Kidney epithelial cell (primary cell): ENCODE results near the gene STC2. TPM values are rescaled to one million over a fixed set of nuclear protein-coding genes. Genes with fewer than 3 reads are reported as not detected.

ENCODE experiments used
- DNase-seq: peaks from one replicate; pipeline ENCODE4 v3.0.0-alpha.2; 2010; ENCODE audit warnings: low read depth
- H3K27me3 ChIP-seq: 2 replicates; pipeline ENCODE4 v1.6.0; 2011; ENCODE audit warnings: low read length; ENCODE audit not compliant: control insufficient read depth, insufficient read depth
- H3K36me3 ChIP-seq: 2 replicates; pipeline ENCODE4 v1.5.1; 2011; ENCODE audit warnings: low read length; ENCODE audit not compliant: control insufficient read depth, insufficient read depth
- H3K4me3 ChIP-seq: 2 replicates; pipeline ENCODE4 v1.5.1; 2011; ENCODE audit warnings: low read depth, mild to moderate bottlenecking, control low read depth, low read length
- CTCF ChIP-seq: IDR thresholded peaks from 2 replicates; pipeline ENCODE4 v1.5.1; 2011; ENCODE audit warnings: mild to moderate bottlenecking, moderate library complexity, low read length, control low read depth, inconsistent platforms; ENCODE audit not compliant: insufficient read depth, poor library complexity, severe bottlenecking
- total RNA-seq: library from RNA; depleted of rRNA; stranded (reverse); fragments of >200 nt; gene quantifications from 2 replicates; pipeline ENCODE4 v1.2.3, GENCODE V29; 2015

Gene STC2
- total RNA-seq, 1 donor from 2014 or later = 219 TPM

GRCh38 chr5:173326501-173326960 lies 1.7 kb downstream of the STC2 start:
- Histone ChIP-seq H3K36me3 (no peaks in the 10 kb centered on the region), H3K27me3 (peaks cover 3% of the 10 kb centered on the region), H3K4me3 (peak overlapping the region; percentile 34)
- no peak for TF ChIP-seq CTCF
- DNase-seq = peak; percentile 56

- peaks cover 3% of the 10 kb centered on the region for H3K27me3 ChIP-seq
- no peak for DNase-seq
- H3K36me3 ChIP-seq = no peaks in the 10 kb centered on the region
- no peak overlapping the region for H3K4me3 ChIP-seq
- no peak for TF ChIP-seq CTCF
Observed at GRCh38 chr5:173325091-173325698, 3.0 kb downstream of the STC2 start.

GRCh38 chr5:173324115-173325001 lies 3.9 kb downstream of the STC2 start:
- H3K4me3 ChIP-seq = no peak overlapping the region

GRCh38 chr5:173323799-173324114 lies 4.5 kb downstream of the STC2 start:
- H3K27me3 ChIP-seq = peaks cover 3% of the 10 kb centered on the region
- H3K36me3 ChIP-seq = no peaks in the 10 kb centered on the region
- H3K4me3 ChIP-seq = no peak overlapping the region
- no peak for DNase-seq
- TF ChIP-seq CTCF = no peak

More at GRCh38 chr5:173324115-173325001, 3.9 kb downstream of the STC2 start:
- TF ChIP-seq CTCF = no peak
- H3K36me3 ChIP-seq = no peaks in the 10 kb centered on the region
- DNase-seq = no peak
- H3K27me3 ChIP-seq = peaks cover 3% of the 10 kb centered on the region

GRCh38 chr5:173323106-173323798 lies 5.0 kb downstream of the STC2 start:
- H3K27me3 ChIP-seq = peaks cover 3% of the 10 kb centered on the region
- TF ChIP-seq CTCF = no peak
- no peak for DNase-seq
- H3K4me3 ChIP-seq = no peak overlapping the region
- no peaks in the 10 kb centered on the region for H3K36me3 ChIP-seq
